ENCODE results near the gene C10orf90.

Gene C10orf90

GRCh38 chr10:126685756-126686155, 15.3 kb upstream of the C10orf90 start:
- Mint-ChIP-seq H3K27me3 (no peaks in the 10 kb centered on the region), H3K4me3 (no peak overlapping the region), H3K9me3 (peaks cover 3% of the 10 kb centered on the region), H3K36me3 (no peaks in the 10 kb centered on the region), H3K4me1 (no peaks in the 10 kb centered on the region), H3K27ac (no peak overlapping the region)
- no peak for ATAC-seq

- ATAC-seq = no peak
- H3K36me3 Mint-ChIP-seq = no peaks in the 10 kb centered on the region
Observed at GRCh38 chr10:126684171-126684745, 13.8 kb upstream of the C10orf90 start.

DNA sequence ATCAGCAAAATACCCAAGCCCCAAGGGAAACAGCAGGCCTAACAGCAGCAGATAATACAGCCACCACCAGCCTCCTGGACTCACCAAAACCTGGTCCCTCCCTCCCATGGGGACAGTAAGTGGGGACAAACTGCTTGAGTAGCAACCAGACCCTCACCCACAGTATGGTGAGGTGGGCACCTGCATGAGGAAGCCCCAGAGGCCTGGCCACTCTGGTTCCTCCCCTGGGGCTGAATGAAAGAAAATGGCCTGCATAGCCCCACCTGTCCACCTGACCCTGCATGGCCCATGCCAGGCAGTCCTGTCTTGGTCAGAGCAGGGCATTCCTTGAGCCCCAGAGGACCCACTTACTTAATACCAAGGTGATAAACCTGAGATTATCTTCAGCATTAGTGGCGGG, 13.0 kb upstream of the C10orf90 start:
- H3K4me3 Mint-ChIP-seq = no peak overlapping the region
- H3K9me3 Mint-ChIP-seq = peaks cover under 1% of the 10 kb centered on the region
- no peaks in the 10 kb centered on the region for H3K4me1 Mint-ChIP-seq
- no peak overlapping the region for H3K27ac Mint-ChIP-seq
- no peak for ATAC-seq
- H3K27me3 Mint-ChIP-seq = no peaks in the 10 kb centered on the region
- H3K36me3 Mint-ChIP-seq = no peaks in the 10 kb centered on the region

More at GRCh38 chr10:126684171-126684745, 13.8 kb upstream of the C10orf90 start:
- Mint-ChIP-seq H3K9me3 (peaks cover 3% of the 10 kb centered on the region), H3K4me1 (no peaks in the 10 kb centered on the region), H3K27ac (no peak overlapping the region), H3K4me3 (no peak overlapping the region), H3K27me3 (no peaks in the 10 kb centered on the region)

DNA sequence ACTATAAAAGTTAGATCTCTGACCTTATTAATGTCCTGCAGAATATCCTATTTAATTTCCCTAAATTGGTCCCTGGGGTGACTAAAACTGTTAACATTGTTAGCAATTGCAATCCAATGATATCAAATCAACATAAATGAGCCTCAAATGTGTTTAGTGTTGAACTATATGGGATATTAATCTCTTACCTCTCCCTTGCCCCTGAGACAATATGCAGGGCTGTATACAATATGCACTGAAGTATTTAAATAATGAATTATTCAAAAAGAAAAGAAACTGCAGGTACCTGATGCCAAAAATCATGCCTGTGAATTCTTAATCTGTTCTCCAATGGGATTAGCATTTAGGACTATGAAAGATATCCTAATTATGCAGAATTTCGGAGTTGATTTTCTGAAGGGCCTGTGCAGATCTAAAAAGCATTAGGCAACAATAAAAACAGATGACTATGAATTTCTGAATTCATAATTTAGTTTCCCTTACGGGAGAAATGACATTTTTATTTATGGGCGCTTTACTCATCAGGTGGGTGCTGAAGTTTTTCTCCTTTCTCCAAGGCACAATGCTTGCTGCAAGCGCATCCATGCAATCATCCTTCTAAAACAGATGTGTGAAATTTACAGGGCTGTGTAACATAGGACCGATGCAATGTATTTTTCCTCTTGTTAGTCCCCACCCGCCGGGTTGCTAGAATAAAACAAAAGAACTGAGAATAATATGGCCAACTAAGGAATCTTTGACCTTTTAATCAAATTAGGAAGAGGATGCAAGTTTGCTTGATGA, 5.4 kb upstream of the C10orf90 start:
- Mint-ChIP-seq H3K36me3 (no peaks in the 10 kb centered on the region), H3K27me3 (no peaks in the 10 kb centered on the region), H3K4me1 (no peaks in the 10 kb centered on the region), H3K9me3 (peaks cover 2% of the 10 kb centered on the region), H3K4me3 (no peak overlapping the region), H3K27ac (no peak overlapping the region)
- no peak for ATAC-seq

DNA sequence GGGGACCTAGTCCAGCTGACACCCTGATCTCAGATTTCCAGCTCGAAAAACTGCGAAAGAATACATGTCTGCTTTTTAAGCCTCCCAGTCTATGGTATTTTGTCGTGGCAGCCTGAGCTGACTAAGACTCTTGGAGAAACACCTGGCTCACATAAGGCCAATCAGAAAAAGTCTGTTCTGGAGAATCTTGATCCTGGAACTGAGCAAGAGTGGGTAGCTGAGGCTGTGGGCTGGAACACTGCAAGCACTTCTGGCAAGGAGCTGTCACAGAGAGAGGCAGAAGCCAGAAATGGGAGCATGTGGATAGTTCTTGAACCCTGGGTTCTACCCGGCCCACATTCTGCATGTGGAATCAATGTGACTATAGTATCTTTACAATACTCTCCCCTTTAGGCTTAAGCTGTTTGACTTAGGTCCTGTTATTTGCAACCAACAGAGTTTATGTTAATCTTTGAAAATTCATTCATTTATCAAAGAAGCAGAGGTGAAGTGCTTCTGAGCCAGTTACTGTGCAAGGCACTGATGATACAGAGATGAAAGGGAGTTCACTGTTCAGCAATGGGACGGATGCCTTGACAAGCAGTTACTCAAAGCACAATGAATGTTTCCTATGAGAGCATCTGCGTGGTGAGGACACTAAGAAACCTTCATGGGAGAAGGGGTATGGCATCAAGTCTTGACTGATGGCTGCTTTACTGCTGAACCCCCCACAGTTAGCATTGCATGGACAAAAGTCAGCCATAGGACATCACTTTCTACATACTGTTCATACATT, 4.4 kb upstream of the C10orf90 start:
- Mint-ChIP-seq H3K4me1 (no peaks in the 10 kb centered on the region), H3K4me3 (no peak overlapping the region), H3K27ac (no peak overlapping the region), H3K36me3 (no peaks in the 10 kb centered on the region), H3K27me3 (no peaks in the 10 kb centered on the region), H3K9me3 (peaks cover 2% of the 10 kb centered on the region)
- no peak for ATAC-seq

DNA sequence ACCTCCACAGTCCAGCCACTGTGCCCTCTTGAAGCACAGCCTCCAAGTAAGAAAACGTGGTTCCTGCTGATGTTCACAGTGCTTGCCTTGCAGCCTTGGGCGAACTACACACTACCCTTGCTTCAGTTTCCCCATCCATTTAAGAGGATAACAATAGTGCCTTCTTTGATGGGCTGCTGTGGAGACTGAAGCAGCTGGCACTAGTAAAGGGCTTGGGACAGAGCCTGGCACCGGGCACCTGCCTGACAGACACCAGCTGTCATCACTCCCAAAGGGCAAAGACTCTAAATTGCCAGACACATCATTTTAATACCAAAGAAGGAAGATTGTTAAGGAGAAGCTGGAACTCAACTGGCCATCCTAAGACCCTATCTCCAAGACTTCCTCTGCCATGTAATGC, 3.1 kb upstream of the C10orf90 start:
- no peak for ATAC-seq
- H3K4me1 Mint-ChIP-seq = no peaks in the 10 kb centered on the region
- no peak overlapping the region for H3K4me3 Mint-ChIP-seq
- H3K27me3 Mint-ChIP-seq = no peaks in the 10 kb centered on the region
- H3K36me3 Mint-ChIP-seq = no peaks in the 10 kb centered on the region
- H3K27ac Mint-ChIP-seq = no peak overlapping the region
- peaks cover 2% of the 10 kb centered on the region for H3K9me3 Mint-ChIP-seq

DNA sequence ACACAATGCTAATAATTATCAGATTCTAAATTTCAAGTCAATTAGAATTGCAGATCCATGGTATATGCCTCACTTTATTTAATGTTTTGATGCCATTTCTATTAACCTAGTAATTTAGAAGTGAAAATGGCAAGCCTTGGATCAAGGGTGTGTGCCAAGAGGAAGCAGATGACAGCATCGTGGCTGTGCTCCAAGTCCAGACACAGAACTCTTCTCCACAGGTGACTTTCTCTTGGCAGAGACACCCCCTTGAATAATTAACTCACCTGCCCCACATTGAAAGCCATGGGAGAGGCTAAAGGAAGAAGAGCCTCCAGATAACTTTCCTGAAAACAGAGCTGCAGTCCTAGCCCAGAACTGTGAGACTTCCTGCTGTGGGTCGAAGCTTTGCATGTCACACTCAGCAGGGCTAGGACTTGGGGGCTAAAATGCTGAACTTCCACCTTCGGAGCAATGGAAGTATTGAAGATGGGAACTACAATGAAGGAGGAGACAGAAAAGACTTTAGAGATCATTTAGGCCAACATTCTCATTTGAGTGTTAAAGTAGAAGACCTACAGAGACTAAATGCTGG, 996 bp upstream of the C10orf90 start:
- H3K27me3 Mint-ChIP-seq = no peaks in the 10 kb centered on the region
- ATAC-seq = no peak
- H3K9me3 Mint-ChIP-seq = no peaks in the 10 kb centered on the region
- H3K27ac Mint-ChIP-seq = no peak overlapping the region
- no peak overlapping the region for H3K4me3 Mint-ChIP-seq
- H3K36me3 Mint-ChIP-seq = no peaks in the 10 kb centered on the region
- H3K4me1 Mint-ChIP-seq = no peaks in the 10 kb centered on the region

DNA sequence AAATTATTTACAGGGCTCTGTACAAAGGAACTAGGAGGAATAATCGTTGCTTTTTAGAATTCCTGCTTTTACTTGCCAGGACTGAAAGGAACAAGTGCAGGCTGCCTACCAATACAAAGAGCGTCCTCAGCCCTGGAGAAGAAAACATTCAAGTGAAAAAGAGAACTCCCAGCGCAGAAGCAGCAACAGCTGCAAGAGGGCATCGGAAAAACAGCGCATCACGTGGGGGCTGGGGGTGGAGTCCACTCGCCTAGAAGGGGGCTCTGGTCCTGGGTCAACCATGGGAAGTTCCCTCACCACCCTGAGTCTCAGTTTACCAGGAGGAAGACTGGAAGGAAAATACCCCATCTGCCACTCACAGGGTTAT, 385 bp upstream of the C10orf90 start:
- Mint-ChIP-seq H3K4me1 (no peaks in the 10 kb centered on the region), H3K36me3 (no peaks in the 10 kb centered on the region), H3K9me3 (no peaks in the 10 kb centered on the region), H3K27me3 (no peaks in the 10 kb centered on the region), H3K4me3 (no peak overlapping the region), H3K27ac (no peak overlapping the region)
- ATAC-seq = no peak

DNA sequence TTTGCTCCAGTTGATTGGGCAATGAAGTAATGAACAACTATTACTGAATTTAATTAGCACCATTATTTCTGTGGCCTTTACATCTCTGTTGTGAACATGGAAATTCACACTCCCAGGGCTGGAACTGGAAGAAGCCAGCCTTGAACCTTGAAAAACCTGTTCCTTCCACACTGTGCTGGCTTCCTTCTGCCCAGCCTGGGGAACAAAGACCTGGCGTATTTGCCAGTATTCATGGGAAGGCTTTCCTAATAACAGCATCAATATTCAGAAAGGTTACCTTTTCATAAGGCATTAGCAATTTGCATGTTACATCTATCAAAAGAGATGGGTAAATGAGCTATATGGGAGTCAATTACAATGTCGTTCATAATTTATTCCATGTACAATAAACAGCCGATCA, 1.3 kb downstream of the C10orf90 start:
- Mint-ChIP-seq H3K27me3 (no peaks in the 10 kb centered on the region), H3K27ac (no peak overlapping the region), H3K36me3 (no peaks in the 10 kb centered on the region), H3K9me3 (no peaks in the 10 kb centered on the region), H3K4me1 (no peaks in the 10 kb centered on the region), H3K4me3 (no peak overlapping the region)
- ATAC-seq = no peak

GRCh38 chr10:126668505-126668904, 2.0 kb downstream of the C10orf90 start:
- Mint-ChIP-seq H3K27ac (no peak overlapping the region), H3K9me3 (no peaks in the 10 kb centered on the region), H3K4me1 (no peaks in the 10 kb centered on the region), H3K4me3 (no peak overlapping the region), H3K27me3 (no peaks in the 10 kb centered on the region), H3K36me3 (no peaks in the 10 kb centered on the region)
- ATAC-seq = no peak

GRCh38 chr10:126667568-126667967, 2.9 kb downstream of the C10orf90 start:
- no peak overlapping the region for H3K4me3 Mint-ChIP-seq
- H3K4me1 Mint-ChIP-seq = no peaks in the 10 kb centered on the region
- no peak for ATAC-seq
- H3K27ac Mint-ChIP-seq = no peak overlapping the region
- no peaks in the 10 kb centered on the region for H3K27me3 Mint-ChIP-seq
- H3K9me3 Mint-ChIP-seq = no peaks in the 10 kb centered on the region
- no peaks in the 10 kb centered on the region for H3K36me3 Mint-ChIP-seq

DNA sequence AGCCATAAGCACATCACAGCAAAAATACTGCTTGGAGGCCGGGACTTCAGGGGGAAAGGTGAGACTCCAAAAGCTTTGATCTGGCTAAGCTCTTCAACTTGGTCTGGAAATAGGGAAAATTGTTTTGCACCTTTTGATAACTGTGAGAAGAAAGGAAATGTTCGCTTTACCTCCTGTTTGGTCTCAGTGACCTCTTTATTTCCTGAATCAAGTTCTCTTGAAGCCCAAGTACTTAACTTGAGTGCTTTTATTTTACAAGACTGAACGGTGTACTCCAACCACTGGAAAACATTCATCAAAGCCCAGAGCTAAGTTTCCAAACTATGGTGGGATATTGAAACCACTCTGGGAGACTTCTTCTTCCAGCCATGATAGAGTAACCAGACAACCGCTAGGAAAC, 5.3 kb downstream of the C10orf90 start:
- no peak for ATAC-seq
- H3K27me3 Mint-ChIP-seq = no peaks in the 10 kb centered on the region
- no peaks in the 10 kb centered on the region for H3K4me1 Mint-ChIP-seq
- H3K4me3 Mint-ChIP-seq = no peak overlapping the region
- no peaks in the 10 kb centered on the region for H3K36me3 Mint-ChIP-seq
- no peak overlapping the region for H3K27ac Mint-ChIP-seq
- no peaks in the 10 kb centered on the region for H3K9me3 Mint-ChIP-seq

GRCh38 chr10:126663880-126664279, 6.6 kb downstream of the C10orf90 start:
- Mint-ChIP-seq H3K27me3 (no peaks in the 10 kb centered on the region), H3K4me3 (no peak overlapping the region), H3K4me1 (no peaks in the 10 kb centered on the region), H3K9me3 (no peaks in the 10 kb centered on the region), H3K27ac (no peak overlapping the region), H3K36me3 (no peaks in the 10 kb centered on the region)
- no peak for ATAC-seq

- Mint-ChIP-seq H3K4me1 (no peaks in the 10 kb centered on the region), H3K27ac (no peak overlapping the region), H3K4me3 (no peak overlapping the region), H3K27me3 (no peaks in the 10 kb centered on the region), H3K9me3 (no peaks in the 10 kb centered on the region), H3K36me3 (no peaks in the 10 kb centered on the region)
- ATAC-seq = no peak
Observed at GRCh38 chr10:126663328-126663727, 7.2 kb downstream of the C10orf90 start.

DNA sequence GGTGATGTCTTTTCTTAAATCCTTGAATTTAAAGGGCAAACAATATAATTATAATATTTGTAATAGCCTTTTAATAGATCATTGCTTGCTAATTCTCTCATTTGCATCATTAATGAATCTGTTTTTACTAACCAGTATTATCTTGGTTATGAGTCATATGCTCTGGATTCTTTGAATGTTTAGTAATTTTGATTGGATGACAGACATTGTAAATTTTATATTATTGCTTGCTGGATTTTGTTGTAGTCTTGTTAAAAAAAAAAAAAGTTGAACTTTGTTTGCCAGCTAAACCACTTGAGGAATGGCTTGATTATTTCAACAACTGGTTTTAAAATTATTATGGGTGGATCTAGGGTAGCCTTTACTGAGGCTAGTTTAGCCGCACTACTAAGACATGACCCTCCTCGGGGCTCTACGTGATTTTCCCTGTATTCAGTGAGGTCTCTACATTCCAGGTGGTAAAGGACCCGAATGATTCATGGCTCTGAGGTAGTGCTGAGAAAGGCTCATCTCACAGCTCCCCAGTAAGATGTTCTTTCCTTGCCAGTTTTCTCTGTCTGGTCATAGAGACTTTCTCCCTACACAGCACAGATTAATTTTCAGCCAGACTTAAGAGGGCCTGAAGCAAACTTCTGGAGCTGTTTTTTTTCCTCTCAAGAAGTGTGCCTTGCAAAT, 8.5 kb downstream of the C10orf90 start:
- H3K36me3 Mint-ChIP-seq = no peaks in the 10 kb centered on the region
- H3K27me3 Mint-ChIP-seq = no peaks in the 10 kb centered on the region
- H3K27ac Mint-ChIP-seq = no peak overlapping the region
- H3K4me1 Mint-ChIP-seq = no peaks in the 10 kb centered on the region
- no peak for ATAC-seq
- H3K4me3 Mint-ChIP-seq = no peak overlapping the region
- no peaks in the 10 kb centered on the region for H3K9me3 Mint-ChIP-seq
